Astrocyte (in vitro differentiated cells and primary cell): ENCODE data around the gene LYZL1. TPM values are rescaled to one million over a fixed set of nuclear protein-coding genes. Genes with fewer than 3 reads are reported as not detected.

Source experiments
- DNase-seq: peaks from one replicate; pipeline ENCODE4 v3.0.0-alpha.2; 2010; ENCODE audit warnings: low read depth
- FAIRE-seq: peaks from 2 replicates; lab custom pipeline; 2011; peaks lifted over from hg19 to GRCh38; lab: Jason Lieb, UNC
- H2AFZ ChIP-seq: 2 replicates; pipeline ENCODE4 v1.6.0; 2012; ENCODE audit warnings: low read depth, low read length, inconsistent platforms
- H3K27ac ChIP-seq: 2 replicates; pipeline ENCODE4 v1.5.1; 2011; ENCODE audit warnings: low read depth, low read length, inconsistent platforms
- H3K27me3 ChIP-seq: 2 replicates; pipeline ENCODE4 v1.6.0; 2011; ENCODE audit warnings: low read length, inconsistent platforms; ENCODE audit not compliant: insufficient read depth
- H3K36me3 ChIP-seq: 2 replicates; pipeline ENCODE4 v1.5.1; 2011; ENCODE audit warnings: low read length, inconsistent platforms; ENCODE audit not compliant: insufficient read depth
- H3K4me1 ChIP-seq: 2 replicates; pipeline ENCODE4 v1.5.1; 2011; ENCODE audit warnings: low read length, inconsistent platforms; ENCODE audit not compliant: insufficient read depth
- H3K4me2 ChIP-seq: 2 replicates; pipeline ENCODE4 v1.6.0; 2012; ENCODE audit warnings: low read length, inconsistent platforms
- H3K4me3 ChIP-seq: 2 replicates; pipeline ENCODE4 v1.5.1; 2011; ENCODE audit warnings: low read depth, mild to moderate bottlenecking, low read length, inconsistent platforms; ENCODE audit not compliant: insufficient read depth
- H3K79me2 ChIP-seq: 2 replicates; pipeline ENCODE4 v1.6.0; 2012; ENCODE audit warnings: mild to moderate bottlenecking, low read length, inconsistent platforms; ENCODE audit not compliant: insufficient read depth
- H3K9ac ChIP-seq: 2 replicates; pipeline ENCODE4 v1.6.0; 2012; ENCODE audit warnings: mild to moderate bottlenecking, low read length, inconsistent platforms
- H3K9me3 ChIP-seq: 2 replicates; pipeline ENCODE4 v1.5.1; 2012; ENCODE audit warnings: low read depth, mild to moderate bottlenecking, low read length, inconsistent platforms; ENCODE audit not compliant: insufficient read depth
- H4K20me1 ChIP-seq: 2 replicates; pipeline ENCODE4 v1.6.0; 2012; ENCODE audit warnings: low read length, inconsistent platforms; ENCODE audit not compliant: insufficient read depth
- H3K27ac Mint-ChIP-seq: one replicate; pipeline ENCODE4 v1.8.0; 2021; ENCODE audit warnings: mild to moderate bottlenecking, mixed read lengths; ENCODE audit not compliant: unreplicated experiment
- H3K27me3 Mint-ChIP-seq: one replicate; pipeline ENCODE4 v1.8.0; 2021; ENCODE audit warnings: low read depth, mixed read lengths; ENCODE audit not compliant: unreplicated experiment
- H3K36me3 Mint-ChIP-seq: one replicate; pipeline ENCODE4 v1.8.0; 2021; ENCODE audit warnings: low read depth, mixed read lengths; ENCODE audit not compliant: unreplicated experiment
- H3K4me1 Mint-ChIP-seq: one replicate; pipeline ENCODE4 v1.8.0; 2021; ENCODE audit warnings: low read depth, mixed read lengths; ENCODE audit not compliant: unreplicated experiment
- H3K4me3 Mint-ChIP-seq: one replicate; pipeline ENCODE4 v1.8.0; 2021; ENCODE audit warnings: mild to moderate bottlenecking, moderate library complexity, mixed read lengths; ENCODE audit not compliant: unreplicated experiment
- H3K9me3 Mint-ChIP-seq: one replicate; pipeline ENCODE4 v1.8.0; 2021; ENCODE audit warnings: mild to moderate bottlenecking, mixed read lengths; ENCODE audit not compliant: unreplicated experiment
- CTCF ChIP-seq: IDR thresholded peaks from 2 replicates; pipeline ENCODE4 v1.5.1; 2011; ENCODE audit warnings: low read depth, mild to moderate bottlenecking, inconsistent platforms, low read length, moderate library complexity; ENCODE audit not compliant: insufficient read depth
- EZH2 ChIP-seq: IDR thresholded peaks from 2 replicates; pipeline ENCODE4 v1.6.1; 2012; ENCODE audit warnings: mild to moderate bottlenecking, low read length, inconsistent platforms; ENCODE audit not compliant: insufficient read depth
- total RNA-seq: library from RNA; stranded (reverse); gene quantifications from 2 replicates; pipeline ENCODE4 v1.2.1, GENCODE V29; 2021

The LYZL1 gene
- total RNA-seq, 1 donor from 2014 or later: not detected

- H3K4me3 ChIP-seq: no peak overlapping the region
- H4K20me1 ChIP-seq: no peaks in the 10 kb centered on the region
- Mint-ChIP-seq H3K9me3 (no peaks in the 10 kb centered on the region), H3K4me1 (no peaks in the 10 kb centered on the region), H3K36me3 (no peaks in the 10 kb centered on the region), H3K27me3 (peaks cover 5% of the 10 kb centered on the region), H3K4me3 (no peak overlapping the region), H3K27ac (no peak overlapping the region)
- no peak overlapping the region for H3K9ac ChIP-seq
- TF ChIP-seq CTCF (no peak), EZH2 (no peak)
- H3K79me2 ChIP-seq: no peaks in the 10 kb centered on the region
- H3K4me2 ChIP-seq: no peak overlapping the region
- no peaks in the 10 kb centered on the region for H3K36me3 ChIP-seq
- FAIRE-seq (no peak), DNase-seq (no peak)
- H2AFZ ChIP-seq: no peak overlapping the region
- H3K4me1 ChIP-seq: no peaks in the 10 kb centered on the region
- H3K9me3 ChIP-seq: no peaks in the 10 kb centered on the region
- peaks cover 9% of the 10 kb centered on the region for H3K27me3 ChIP-seq
- no peak overlapping the region for H3K27ac ChIP-seq
These were observed 8.4 kb upstream of the LYZL1 start for GRCh38 chr10:29280488-29280840.

- no peak for FAIRE-seq
- no peak overlapping the region for H3K4me3 Mint-ChIP-seq
- no peaks in the 10 kb centered on the region for H3K4me1 Mint-ChIP-seq
These were observed 3.2 kb upstream of the LYZL1 start for GRCh38 chr10:29285624-29286051.

More at GRCh38 chr10:29285624-29286051, 3.2 kb upstream of the LYZL1 start:
- no peaks in the 10 kb centered on the region for H3K9me3 ChIP-seq
- Mint-ChIP-seq H3K36me3 (no peaks in the 10 kb centered on the region), H3K9me3 (peaks cover 5% of the 10 kb centered on the region), H3K27me3 (peaks cover 5% of the 10 kb centered on the region), H3K27ac (no peak overlapping the region)
- H3K9ac ChIP-seq: no peak overlapping the region
- no peak overlapping the region for H3K27ac ChIP-seq
- no peaks in the 10 kb centered on the region for H4K20me1 ChIP-seq
- H3K36me3 ChIP-seq: no peaks in the 10 kb centered on the region
- TF ChIP-seq EZH2 (no peak), CTCF (no peak)
- H3K27me3 ChIP-seq: peaks cover 3% of the 10 kb centered on the region
- H3K4me1 ChIP-seq: no peaks in the 10 kb centered on the region
- H3K4me2 ChIP-seq: no peak overlapping the region
- no peak overlapping the region for H2AFZ ChIP-seq
- no peak overlapping the region for H3K4me3 ChIP-seq
- no peak for DNase-seq
- no peaks in the 10 kb centered on the region for H3K79me2 ChIP-seq
